ENCODE results near the gene SHLD3.
"Not testable (repeated sequence)": the region's sequence is repeated elsewhere in the genome, so short reads cannot be mapped to it uniquely, and the experiment has no call there.

SHLD3 gene

GRCh38 chr5:65624571-65625555, at the start of gene SHLD3, which contains the start of gene TRAPPC13:
Gene SHLD3, plus strand, starts transcription at chr5:65625027. Its CDS starts 4,561 bp downstream, at chr5:65629588.
Gene TRAPPC13, plus strand, starts transcription at chr5:65625027. Its CDS starts 34 bp downstream, at chr5:65625061.
- peak; percentile 29 for DNase-seq (ENCODE audit: low spot score)

- no peak for DNase-seq (ENCODE audit: low spot score)
Measured at GRCh38 chr5:65577141-65577540, 47.7 kb upstream of the SHLD3 start.

- DNase-seq (ENCODE audit: low spot score), result no peak
Measured at GRCh38 chr5:65588694-65589093, 36.1 kb upstream of the SHLD3 start.

GRCh38 chr5:65601761-65602160, 23.1 kb upstream of the SHLD3 start:
- not testable (repeated sequence) for DNase-seq (ENCODE audit: low spot score)

GRCh38 chr5:65611524-65611923, 13.3 kb upstream of the SHLD3 start:
- DNase-seq (ENCODE audit: low spot score), result no peak

- no peak for DNase-seq (ENCODE audit: low spot score)
Measured at GRCh38 chr5:65612298-65612907, 12.4 kb upstream of the SHLD3 start.

GRCh38 chr5:65620021-65620420, 4.8 kb upstream of the SHLD3 start:
- DNase-seq (ENCODE audit: low spot score), result no peak

GRCh38 chr5:65621961-65622360, 2.9 kb upstream of the SHLD3 start:
- not testable (repeated sequence) for DNase-seq (ENCODE audit: low spot score)

GRCh38 chr5:65623482-65623881, 1.3 kb upstream of the SHLD3 start:
- no peak for DNase-seq (ENCODE audit: low spot score)

GRCh38 chr5:65624025-65624570, 729 bp upstream of the SHLD3 start, which contains the start of gene TRIM23:
Gene TRIM23, minus strand, starts transcription at chr5:65624333. Its CDS starts 59 bp downstream, at chr5:65624274.
- DNase-seq (ENCODE audit: low spot score), result peak; percentile 63

GRCh38 chr5:65625743-65626142, 916 bp downstream of the SHLD3 start:
- peak; percentile 2 for DNase-seq (ENCODE audit: low spot score)

- DNase-seq (ENCODE audit: low spot score), result no peak
Measured at GRCh38 chr5:65630981-65631380, 6.2 kb downstream of the SHLD3 start.

GRCh38 chr5:65640240-65640639, 15.4 kb downstream of the SHLD3 start:
- DNase-seq (ENCODE audit: low spot score), result no peak

- no peak for DNase-seq (ENCODE audit: low spot score)
Measured at GRCh38 chr5:65646938-65647337, 22.1 kb downstream of the SHLD3 start.

- no peak for DNase-seq (ENCODE audit: low spot score)
Measured at GRCh38 chr5:65647941-65648340, 23.1 kb downstream of the SHLD3 start.

- no peak for DNase-seq (ENCODE audit: low spot score)
Measured at GRCh38 chr5:65651144-65651543, 26.3 kb downstream of the SHLD3 start.

- DNase-seq (ENCODE audit: low spot score), result no peak
Measured at GRCh38 chr5:65654713-65655112, 29.9 kb downstream of the SHLD3 start.

- DNase-seq (ENCODE audit: low spot score), result peak; percentile 5
Measured at GRCh38 chr5:65663804-65664521, 39.1 kb downstream of the SHLD3 start.

GRCh38 chr5:65668696-65669095, 43.9 kb downstream of the SHLD3 start:
- DNase-seq (ENCODE audit: low spot score), result no peak

GRCh38 chr5:65672796-65673195, 48.0 kb downstream of the SHLD3 start:
- no peak for DNase-seq (ENCODE audit: low spot score)

- no peak for DNase-seq (ENCODE audit: low spot score)
Measured at GRCh38 chr5:65674749-65675148, 49.9 kb downstream of the SHLD3 start.

- DNase-seq (ENCODE audit: low spot score), result not testable (repeated sequence)
Measured at GRCh38 chr5:65676056-65676455, 51.2 kb downstream of the SHLD3 start.

All from COLO829 (cell line).